Activated naive CD8-positive, alpha-beta T cell treated with anti-CD3 and anti-CD28 coated beads, Interleukin-2, amount 50 U/mL, for 16 hours (primary cell): Measurements from ENCODE around the gene DYRK3.
A peak's percentile ranks its signal among the peaks of the same experiment; 100 is the strongest.

Experiments used
- DNase-seq: peaks from one replicate; pipeline ENCODE4 v3.0.0-alpha.2; 2020; ENCODE audit warnings: low read depth, low spot score

The DYRK3 gene

DNA sequence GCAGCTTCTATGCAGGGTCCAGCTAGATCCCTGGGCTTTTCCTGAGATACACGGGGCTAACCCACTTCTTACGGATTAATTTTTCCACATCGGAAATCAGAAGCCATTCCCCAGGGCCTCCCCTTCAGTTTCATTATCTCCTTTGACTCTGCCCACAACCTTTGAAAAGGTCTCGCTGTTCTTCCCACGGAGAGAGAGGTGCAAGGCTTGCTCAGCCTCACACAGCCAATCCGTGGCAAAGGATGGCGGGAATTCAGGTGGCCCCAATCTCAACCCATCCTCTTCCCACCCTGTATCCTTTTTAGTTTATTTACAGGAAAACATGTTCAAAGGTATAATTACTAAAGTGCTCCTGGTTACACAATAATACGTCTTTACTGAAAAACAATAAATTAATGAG lies 48.7 kb downstream of the DYRK3 start:
- DNase-seq = no peak

DNA sequence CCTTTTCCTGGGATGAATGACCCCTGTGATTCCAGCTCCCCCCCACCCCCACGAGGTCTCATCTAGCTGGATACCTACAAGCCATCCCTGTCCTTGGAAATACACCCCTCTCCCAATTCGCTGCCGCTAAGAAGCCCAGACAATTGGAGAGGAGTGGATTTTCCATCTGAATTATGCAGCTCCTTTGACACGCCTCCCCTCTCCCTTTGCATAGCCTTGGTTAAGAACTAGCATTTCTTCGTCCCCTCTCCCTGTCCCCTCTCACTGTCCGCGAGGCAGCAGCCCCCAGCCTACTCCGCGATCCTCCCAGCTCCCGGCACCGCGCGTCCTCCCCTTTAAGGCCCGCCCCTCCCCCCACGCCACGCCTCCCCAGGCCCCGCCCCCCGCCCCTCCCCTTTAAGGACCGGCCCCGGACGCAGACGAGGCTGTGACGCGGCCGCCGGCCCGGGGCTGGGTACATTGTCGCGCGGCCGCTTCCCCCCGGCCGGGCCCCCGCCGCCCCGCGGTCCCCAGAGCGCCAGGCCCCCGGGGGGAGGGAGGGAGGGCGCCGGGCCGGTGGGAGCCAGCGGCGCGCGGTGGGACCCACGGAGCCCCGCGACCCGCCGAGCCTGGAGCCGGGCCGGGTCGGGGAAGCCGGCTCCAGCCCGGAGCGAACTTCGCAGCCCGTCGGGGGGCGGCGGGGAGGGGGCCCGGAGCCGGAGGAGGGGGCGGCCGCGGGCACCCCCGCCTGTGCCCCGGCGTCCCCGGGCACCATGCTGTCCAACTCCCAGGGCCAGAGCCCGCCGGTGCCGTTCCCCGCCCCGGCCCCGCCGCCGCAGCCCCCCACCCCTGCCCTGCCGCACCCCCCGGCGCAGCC lies 49.4 kb downstream of the DYRK3 start, which contains the start of gene MAPKAPK2:
TSS of gene MAPKAPK2 (plus strand) at position 428 of the 856 bp plus-strand sequence. CDS start at position 753, 325 bp downstream.
- DNase-seq = peak; percentile 41

DNA sequence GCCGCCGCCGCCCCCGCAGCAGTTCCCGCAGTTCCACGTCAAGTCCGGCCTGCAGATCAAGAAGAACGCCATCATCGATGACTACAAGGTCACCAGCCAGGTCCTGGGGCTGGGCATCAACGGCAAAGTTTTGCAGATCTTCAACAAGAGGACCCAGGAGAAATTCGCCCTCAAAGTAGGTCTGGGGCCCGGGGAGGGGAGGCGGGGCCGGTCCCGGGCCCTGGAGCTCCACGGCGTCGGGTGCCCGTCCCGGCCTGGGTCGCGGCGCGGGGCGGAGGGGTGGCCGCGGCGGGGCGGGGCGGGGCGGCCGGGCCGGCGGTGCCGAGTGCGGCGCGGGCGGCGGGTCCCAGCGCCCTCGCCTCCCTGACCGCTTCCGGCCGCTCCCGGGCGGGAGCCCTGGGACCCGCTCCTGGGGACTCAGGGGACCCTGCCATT lies 50.0 kb downstream of the DYRK3 start:
- DNase-seq = no peak

DNA sequence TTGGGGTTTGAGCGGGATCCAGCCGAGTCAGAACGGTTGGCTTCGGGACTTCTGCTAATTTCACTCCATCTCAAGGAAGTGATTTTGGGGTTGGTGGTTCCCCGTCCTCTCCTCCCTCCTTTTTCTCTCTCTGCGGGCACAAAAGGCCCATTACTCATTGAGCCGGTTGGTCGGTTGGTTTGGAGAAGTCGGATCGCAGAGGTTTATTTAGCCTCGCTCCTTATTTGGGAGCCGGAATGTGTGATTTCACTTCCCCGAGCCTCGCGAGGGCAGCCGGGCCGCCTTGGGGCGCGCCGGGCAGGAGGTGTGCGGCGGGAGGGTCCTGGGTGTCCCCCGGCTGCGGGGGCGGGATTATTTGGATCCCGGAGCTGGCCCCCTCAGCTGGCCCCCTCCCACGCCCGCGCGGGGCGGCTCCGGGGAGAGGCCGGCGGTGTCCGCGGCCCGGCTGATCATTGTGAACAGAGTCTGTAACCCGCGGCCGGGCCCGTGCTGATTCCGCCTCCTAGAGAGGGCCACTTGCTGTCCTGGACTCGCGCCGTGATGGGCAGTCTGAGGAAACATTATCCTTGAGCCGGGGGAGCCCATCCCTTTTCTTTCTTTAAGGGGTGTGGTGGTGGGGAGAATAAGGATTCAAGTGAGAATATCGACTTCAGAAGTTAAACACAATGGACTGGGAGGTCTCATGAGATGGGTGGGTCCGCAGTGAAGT lies 50.6 kb downstream of the DYRK3 start:
- no peak for DNase-seq

GRCh38 chr1:206686478-206687249 lies 51.3 kb downstream of the DYRK3 start:
- no peak for DNase-seq

GRCh38 chr1:206687251-206687914 lies 52.0 kb downstream of the DYRK3 start:
- DNase-seq = no peak

GRCh38 chr1:206687915-206688442 lies 52.6 kb downstream of the DYRK3 start:
- no peak for DNase-seq

- no peak for DNase-seq
Observed at GRCh38 chr1:206690516-206690915, 55.2 kb downstream of the DYRK3 start.

DNA sequence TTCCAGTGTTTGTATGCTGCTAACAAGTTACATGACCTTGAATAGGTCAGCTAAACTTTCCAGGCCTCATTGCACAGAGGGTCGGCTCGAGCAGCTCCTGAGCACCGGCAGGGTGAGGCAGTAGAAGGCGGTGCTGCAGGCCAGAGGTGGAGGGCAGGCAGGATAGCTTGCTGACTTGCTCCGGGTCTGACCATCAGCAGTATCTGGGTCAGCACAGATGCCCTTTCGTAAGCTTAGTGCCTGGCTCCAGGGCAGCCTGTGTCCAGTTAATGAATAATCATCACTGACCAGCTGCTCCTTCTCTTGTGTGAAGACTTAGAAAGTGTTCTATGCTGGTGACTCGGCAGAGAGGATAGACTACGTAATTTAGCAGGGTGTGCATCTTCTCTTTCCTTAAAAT lies 56.3 kb downstream of the DYRK3 start:
- no peak for DNase-seq

DNA sequence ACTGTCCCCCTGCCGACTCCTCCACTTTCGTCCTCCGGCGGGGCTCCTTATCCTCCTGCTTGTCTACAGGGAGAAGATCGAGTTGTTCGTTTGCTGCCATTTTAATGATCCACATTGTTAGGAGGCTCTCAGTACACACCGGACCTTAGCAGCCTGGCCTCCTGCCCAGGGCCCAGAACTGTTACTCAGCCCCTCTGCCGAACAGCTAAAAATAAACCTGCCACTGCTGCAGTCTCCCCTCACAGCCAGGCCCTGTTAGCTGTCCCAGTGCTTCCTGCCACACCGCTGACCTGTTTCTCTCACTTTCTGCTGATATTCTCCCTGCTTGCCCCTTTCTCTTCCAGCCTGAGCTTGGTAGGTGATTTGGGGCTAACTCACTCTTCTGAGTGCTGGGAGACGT lies 57.7 kb downstream of the DYRK3 start:
- no peak for DNase-seq

DNA sequence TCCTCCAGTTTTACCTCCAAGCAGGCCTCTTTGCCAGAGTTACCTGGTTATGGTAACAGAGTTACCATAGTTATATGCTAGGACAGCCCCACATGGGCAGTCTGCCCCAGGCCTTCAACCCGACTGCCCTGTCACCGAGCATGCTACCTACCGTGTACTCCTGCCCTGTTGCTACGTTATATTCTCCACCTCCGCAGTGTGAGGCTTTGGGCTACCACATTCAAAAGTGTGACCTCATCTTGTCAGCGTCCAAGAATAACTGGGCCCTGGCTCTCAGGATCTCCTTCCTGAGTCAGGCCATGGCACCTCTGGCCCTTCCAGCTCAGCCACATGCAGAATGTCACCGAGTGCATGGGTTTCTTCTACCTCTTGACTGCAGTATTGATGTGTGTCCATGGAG lies 58.3 kb downstream of the DYRK3 start:
- DNase-seq = no peak

GRCh38 chr1:206694171-206695124 lies 59.1 kb downstream of the DYRK3 start:
- no peak for DNase-seq

DNA sequence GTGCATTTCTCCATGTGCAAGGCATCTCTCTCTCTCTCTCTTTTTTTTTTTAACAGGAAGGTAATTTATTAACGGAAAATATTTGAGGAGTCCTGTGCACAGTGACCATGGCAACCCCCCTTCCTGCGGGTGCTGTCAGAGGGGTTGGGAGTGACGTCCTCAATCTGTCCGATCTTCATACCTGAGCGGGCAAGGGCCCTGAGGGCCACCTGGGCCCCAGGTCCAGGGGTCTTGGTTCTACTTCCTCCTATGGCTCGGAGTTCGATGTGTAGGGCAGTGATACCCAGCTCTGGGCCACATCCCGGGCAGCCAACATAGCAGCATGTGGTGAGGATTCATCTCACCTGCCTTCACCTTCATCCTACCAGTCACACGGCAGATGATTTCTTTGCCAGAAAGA lies 60.4 kb downstream of the DYRK3 start:
- DNase-seq = no peak

DNA sequence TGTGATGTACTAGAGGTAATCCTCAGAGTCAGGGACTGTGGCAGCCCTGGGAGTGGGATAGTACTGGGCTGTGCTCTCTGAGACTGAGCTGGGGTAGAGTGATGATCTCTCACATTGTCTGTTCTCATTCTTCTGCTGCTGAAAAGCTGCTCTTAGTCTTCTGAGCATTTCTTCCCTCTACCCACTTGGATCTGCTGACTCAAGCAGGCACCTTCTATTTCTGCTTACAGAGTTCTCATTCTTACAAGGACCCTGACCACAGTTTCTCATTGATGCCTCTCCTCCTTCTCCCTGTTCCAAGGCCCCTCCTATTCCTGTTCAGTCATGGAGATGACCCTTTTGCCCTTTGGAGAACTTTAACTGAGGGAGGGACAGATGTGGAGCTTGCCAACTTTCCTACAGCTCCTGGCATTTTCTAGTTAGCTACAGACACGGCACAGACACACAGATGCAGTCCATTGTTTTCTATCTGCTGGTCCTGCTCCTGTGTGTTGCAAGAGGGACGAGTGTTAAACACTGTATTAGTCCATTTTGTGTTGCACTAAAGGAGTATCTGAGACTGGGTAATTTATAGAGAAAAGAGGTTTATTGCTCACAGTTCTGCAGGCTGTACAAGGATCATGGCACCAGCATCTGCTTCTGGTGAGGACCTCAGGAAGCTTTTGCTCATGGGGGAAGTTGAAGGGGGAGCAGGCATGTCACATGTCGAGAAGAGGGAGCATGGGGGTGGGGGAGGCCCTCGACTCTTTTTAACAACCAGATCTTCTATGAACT lies 61.7 kb downstream of the DYRK3 start:
- no peak for DNase-seq

DNA sequence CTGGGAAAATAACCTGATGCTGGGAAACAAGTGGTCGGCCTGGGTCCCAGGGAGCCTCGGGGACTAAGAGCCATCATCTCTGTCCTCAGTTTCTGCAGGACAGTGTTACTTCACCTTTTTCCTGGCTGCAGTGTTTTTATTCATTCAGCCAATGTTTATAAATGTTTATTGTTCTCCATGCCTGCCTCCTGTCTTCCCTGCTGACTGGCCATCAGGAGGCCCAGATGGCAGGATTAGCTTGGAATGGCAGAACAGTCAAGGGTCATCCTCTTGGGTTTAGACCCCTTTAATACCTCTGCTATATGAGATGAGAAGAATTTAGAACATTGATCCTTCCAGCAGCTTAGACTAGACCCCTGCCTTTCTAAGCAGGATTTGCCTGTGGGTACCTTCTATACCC lies 62.7 kb downstream of the DYRK3 start:
- no peak for DNase-seq
